NCI-H510A treated with DMSO at 0.1 percent for 48 hours (cell line): ENCODE results near the gene RSPO1.
"Not testable (repeated sequence)": the region's sequence is repeated elsewhere in the genome, so short reads cannot be mapped to it uniquely, and the experiment has no call there.

Experiments
- DNase-seq: peaks from one replicate; lab custom pipeline; 2025; lab: John Stamatoyannopoulos, UW

The RSPO1 gene

DNA sequence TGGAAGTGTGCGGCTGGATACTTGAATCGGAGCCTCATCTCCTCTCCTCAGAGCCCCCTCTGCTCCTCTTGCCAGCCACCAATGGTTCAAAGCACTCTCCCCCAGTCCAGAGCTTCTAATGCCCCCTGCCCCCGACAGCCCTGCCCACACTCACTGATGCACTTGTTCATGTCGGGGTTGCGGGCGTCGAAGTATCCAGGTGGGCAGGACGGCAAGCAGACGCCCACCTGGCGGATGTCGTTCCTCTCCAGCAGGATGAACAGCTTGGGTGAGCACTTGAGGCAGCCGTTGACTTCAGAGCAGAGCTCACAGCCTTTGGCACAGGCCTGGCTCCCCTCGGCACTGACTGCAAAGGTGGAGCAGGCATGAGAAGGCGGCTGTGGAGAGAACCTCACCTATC is 18.4 kb downstream of the RSPO1 start:
- no peak for DNase-seq

DNA sequence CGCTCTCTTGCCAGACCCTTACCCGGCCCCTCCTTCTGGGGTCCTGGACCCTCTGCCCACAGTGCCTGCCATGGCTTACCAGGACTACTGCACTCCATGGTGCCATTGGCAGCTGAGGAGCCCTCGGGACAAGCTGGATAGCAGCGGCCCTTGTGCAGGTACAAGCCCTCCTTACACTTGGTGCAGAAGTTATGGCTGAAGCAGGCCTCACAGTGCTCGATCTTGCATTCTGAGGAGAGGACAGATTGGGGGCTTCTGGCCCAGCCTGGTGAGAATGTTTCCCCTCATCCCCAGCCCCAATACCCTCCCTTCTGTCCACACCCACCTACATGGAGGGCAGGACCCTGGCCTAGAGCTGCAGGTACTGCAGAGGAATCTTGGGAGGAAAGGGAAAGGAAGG is 20.6 kb downstream of the RSPO1 start:
- DNase-seq, result no peak

DNA sequence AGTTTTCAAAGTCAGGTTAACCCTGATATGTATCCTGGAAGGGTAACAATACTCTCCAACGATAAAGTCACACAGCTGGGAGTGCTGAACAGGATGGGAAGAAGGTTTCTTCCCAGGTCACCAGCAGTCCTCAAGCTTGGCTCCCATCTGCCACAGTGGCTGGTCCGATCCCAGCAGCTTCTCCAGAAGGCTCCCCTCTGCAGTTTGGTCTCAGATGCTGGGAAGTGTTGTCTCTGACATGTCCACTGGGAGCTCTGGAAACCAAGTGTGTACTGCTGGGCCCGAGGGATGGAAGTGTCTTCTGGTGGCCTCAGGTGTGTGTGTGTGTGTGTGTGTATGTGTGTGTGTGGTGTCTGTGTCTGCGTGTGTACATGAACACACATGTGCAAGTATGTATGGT is 22.5 kb downstream of the RSPO1 start:
- no peak for DNase-seq

GRCh38 chr1:37609994-37610393 is 24.7 kb downstream of the RSPO1 start:
- DNase-seq, result no peak

DNA sequence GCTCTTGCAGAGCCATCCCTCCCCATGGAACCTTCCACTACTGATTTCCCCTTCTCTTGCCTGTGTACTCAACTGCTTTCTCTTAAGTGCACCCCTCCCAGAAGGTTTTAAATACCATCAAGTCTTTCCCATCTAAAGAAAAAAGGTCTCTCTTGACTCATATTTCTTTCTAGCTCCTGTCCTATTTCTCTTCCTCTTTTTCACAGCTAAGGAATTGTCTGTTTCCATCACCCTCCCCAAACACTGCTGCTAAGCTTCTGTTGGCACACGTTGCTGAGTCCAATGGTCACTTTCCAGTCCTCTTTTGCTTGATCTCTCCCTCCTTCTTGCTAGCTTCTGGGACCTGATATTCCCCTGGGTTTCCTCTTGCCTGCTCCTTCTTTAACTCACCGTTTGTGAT is 25.7 kb downstream of the RSPO1 start:
- no peak for DNase-seq

DNA sequence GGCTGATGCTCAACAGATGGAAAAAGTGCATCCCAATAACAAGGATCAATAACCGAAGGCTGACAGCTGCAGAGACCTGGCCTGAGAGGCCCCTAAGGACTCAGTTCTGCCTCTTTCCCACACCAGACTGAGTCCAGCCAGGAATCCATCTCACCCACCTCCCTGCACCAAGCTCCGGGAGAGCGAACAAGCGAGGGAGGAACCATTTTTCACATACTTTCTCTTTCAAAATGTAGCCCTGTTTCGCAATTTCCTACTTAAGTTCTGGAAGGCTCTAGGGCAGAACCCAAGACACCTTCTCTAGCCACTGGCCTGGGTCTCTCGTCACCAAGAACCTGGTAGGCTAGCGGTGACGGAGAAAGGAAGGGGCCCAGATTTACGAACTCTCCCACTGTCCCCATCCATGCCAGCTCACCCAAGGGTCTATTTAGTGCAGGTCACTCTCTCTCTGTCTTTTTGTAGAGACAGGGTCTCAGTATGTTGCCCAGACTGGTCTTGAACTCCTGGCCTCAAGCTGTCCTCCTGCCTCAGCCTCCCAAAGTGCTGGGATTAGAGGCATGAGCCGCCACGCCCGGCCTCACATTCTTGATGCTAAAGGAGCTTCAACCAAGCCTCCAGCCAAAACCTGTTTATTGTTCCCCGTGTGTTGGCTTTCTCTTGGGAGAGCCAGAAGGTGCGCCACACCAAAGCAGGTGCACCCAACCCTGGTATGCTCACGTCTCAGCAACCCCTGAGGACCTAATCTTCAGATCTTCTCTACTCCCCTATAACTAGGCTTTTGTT is 28.0 kb downstream of the RSPO1 start:
- DNase-seq, result no peak

DNA sequence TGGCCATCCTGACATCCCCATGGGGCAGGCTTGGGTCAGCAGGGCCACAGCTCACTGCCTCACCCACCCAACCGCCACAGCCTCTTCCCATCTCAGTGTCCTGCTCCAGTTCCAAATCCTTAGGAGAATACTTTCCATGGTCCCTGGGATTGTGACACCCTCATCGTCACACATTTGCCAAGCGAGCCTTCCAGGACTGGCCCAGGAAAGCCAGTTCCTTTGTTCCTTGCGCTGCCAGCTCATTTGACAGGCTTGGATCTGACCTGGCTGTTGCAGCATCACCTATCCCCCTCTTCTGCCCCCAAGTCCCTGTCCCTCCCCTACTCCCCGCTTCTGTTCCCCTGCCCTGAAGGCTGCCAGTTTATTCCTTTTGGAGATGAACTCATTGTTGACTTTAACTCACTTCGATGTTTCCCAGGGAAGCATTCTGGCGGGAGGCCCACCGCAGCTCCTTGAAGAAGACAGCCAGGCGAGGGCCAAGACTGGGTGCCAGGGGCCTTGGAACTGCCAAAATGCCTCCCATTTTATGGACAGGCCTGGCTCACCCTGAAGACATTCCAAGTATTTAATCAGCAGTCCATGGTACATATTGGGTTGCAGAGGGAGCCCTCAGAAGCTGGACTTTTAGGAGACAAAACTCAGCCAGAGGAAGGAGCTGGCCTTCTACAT is 28.8 kb downstream of the RSPO1 start:
- DNase-seq, result no peak

DNA sequence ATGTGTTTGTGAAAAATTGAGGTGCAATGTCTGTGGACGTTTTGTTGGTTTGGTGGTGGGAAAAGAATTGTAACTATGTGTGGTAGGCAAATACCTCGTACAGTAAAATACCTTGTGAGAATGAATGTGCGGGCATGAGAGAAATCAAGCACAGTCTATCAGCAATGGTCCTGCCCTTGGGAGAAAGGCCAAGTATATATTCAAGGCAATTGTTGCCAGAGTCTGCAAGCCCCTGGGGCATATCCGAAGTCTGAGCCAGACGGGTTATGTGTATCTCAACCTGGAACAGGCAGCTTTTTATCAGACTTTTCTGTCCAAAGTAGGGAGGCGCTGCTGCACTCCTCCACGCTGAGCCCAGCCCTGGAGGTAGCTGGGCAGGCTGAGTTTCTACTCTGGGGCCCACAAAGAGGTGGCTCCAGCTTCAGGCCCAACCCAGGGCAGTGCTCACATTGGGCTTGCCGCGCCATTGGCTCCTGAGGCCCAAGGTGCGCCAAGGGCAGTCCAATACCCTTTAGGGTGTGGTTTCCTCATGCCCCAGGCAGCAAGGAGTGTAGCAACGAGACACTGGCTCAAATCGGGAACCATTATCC is 29.5 kb downstream of the RSPO1 start:
- DNase-seq, result no peak

DNA sequence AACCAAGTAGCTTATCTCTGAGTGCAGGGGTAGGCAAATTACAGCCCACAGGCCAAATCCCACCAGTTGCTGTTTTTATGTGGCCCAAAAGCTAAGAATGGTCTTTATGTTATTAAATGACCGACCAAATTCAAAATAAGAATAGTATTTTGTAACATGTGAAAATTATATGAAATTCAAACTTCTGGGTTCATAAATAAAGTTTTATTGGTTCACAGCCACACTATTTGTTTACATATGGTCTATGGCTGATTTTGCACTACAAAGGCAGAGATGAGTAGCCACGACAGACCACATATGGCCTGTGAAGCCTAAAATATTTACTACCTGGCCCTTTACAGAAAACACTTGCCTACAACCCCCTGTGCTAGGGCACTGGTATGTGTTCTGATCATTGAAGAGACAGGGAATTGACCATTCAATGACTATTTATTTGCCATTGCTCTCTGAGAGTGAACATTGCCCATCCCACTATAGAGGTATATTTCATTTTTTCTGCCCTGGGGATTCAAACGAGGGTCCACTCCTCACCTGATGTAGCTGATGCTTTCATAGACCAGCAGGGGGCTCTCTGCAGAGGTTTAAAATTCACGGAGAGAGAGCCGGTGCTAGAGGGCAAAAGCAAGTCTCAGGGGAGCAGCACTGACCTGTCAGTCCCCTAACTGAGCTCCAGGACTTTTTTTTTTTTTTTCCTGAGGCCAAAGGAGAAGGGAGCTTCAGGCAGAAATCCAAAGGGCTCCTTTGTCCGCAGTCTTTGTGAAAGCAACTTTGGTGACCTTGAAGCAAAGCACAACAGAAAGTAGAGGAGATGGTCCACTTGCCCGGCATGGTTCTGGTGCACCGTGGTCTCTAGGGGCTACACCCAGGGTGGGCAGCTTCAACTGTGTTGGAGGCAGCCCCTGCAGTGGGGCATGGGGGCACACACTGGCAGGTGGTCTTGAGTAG is 31.7 kb downstream of the RSPO1 start:
- peak; percentile 99 for DNase-seq

DNA sequence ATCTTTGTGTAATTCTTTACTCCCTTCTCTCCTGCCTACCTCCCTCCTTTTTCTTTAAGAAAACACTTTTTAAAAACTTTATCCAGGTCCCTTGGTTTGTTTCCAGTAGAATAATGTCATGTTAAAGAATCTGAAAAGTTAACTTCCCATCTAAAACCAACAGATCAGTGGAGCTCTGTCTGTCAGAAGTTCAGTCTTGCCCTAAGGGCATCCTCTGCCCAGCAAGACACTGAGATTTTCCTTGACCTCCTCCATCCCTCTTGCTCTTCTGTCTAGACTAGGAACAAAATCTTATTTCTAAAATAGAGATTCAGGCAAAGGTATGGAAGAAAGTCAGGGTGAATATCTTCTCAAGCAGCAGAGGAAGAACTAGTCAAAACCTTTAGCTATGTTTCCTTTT is 33.3 kb downstream of the RSPO1 start:
- DNase-seq, result no peak

GRCh38 chr1:37599940-37600339 is 34.8 kb downstream of the RSPO1 start:
- no peak for DNase-seq

- DNase-seq, result no peak
Measured at GRCh38 chr1:37596182-37596667, 38.5 kb downstream of the RSPO1 start.

GRCh38 chr1:37595440-37596181 is 39.1 kb downstream of the RSPO1 start, which contains the start of gene GNL2:
GNL2 (minus strand) TSS chr1:37595937; CDS start chr1:37595822, 115 bp downstream.
- peak; percentile 100 for DNase-seq

- no peak for DNase-seq
Measured at GRCh38 chr1:37593726-37594125, 41.0 kb downstream of the RSPO1 start.

DNA sequence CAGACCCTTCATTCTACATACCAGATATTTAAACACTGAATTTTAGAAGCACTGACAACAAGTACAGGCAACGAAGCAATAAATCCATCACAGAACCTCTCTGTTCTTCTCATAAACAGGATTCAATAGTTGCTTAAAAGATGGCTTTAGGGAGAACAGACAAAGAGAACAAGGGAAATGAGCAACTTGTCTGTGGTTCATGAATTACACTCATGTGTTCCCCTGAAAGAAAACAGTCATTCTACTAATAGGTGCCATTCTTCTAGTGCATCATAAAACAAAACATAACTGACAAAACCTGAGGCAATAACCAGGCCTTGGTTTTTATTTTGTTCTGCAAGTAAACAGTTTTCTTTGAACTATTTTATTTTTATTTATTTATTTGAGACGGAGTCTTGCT is 45.8 kb downstream of the RSPO1 start:
- no peak for DNase-seq

GRCh38 chr1:37584544-37584943 is 50.1 kb downstream of the RSPO1 start:
- DNase-seq, result not testable (repeated sequence)

- DNase-seq, result no peak
Measured at GRCh38 chr1:37575692-37576091, 59.0 kb downstream of the RSPO1 start.

DNA sequence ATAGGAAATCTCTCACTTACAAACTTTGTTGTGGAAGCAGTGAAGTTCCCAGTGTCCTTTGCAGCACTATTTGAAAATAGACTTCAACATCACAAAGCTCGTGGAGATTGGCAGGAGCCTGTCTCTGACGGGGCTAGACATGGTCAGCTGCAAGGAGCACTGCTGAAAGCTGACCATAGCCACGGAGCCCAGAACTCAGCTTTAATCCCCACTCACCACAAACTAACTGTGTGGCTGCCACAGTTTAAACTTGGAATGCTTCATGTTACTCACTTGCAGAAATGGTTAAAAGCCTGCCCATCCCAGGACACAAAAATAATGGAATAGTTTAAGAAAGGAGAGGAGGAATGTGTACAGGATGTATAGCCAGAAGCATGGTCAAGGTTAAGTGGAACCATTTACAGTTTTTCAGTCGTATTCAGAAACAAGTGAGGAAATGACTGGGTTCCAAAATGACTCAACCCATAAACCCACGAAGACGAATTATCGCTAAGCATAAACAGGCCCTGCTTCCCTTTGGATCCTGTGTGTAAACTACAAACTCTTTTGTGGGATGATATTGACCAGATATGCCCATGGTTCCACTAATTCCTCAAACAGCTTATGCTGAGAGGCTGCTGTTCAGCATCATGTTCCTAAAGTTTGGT is 59.7 kb downstream of the RSPO1 start:
- no peak for DNase-seq

- no peak for DNase-seq
Measured at GRCh38 chr1:37570528-37571334, 64.0 kb downstream of the RSPO1 start.

DNA sequence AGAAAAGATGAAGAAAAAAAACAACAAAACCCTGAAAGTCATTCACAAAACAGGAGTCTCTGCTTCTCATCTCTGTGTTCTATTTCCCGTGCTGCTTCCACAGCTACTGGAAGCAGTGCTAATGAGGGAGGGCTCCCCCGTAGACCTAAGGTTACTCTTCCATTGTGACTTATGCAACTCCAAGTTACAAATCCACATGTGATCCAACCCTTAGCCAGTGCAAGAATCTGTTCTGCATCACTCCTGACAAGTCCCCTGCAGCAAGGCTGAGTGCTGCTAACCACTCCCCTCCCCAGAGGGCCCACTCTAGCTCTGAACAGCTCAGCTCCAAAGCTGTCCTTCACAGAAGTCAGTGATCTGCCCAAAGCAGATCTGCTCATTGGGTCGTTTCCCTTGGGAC is 67.7 kb downstream of the RSPO1 start:
- DNase-seq, result no peak
